ENCODE data around the gene OR2AG2. TPM values are rescaled to one million over a fixed set of nuclear protein-coding genes. Genes with fewer than 3 reads are reported as not detected.

The OR2AG2 gene
- total and polyA plus RNA-seq, 5 donors from 2014 or later, result not detected

- H3K4me3 Mint-ChIP-seq, result no peak overlapping the region
- H3K27ac Mint-ChIP-seq, result no peak overlapping the region
- no peaks in the 10 kb centered on the region for H3K4me1 Mint-ChIP-seq
- Histone ChIP-seq H3K27ac (ENCODE audit: insufficient read depth, low read length, poor library complexity, severe bottlenecking) (no peak overlapping the region), H3K4me3 (ENCODE audit: low read depth, low read length) (no peak overlapping the region), H3K4me1 (ENCODE audit: control insufficient read depth, insufficient read depth, low read length, poor library complexity, severe bottlenecking) (no peaks in the 10 kb centered on the region), H3K27me3 (ENCODE audit: control insufficient read depth, insufficient read depth, low read length) (peaks cover 7% of the 10 kb centered on the region), H3K36me3 (ENCODE audit: control insufficient read depth, insufficient read depth, low read length) (no peaks in the 10 kb centered on the region), H3K9me3 (ENCODE audit: control insufficient read depth in 2 of 2, low read length in 2 of 2) (no peaks in the 10 kb centered on the region)
- DNase-seq, result no peak
- no peaks in the 10 kb centered on the region for H3K9me3 Mint-ChIP-seq
- H3K36me3 Mint-ChIP-seq, result no peaks in the 10 kb centered on the region
- ATAC-seq (ENCODE audit: low read depth in 2 of 2), result no peak
- peaks cover 11% of the 10 kb centered on the region for H3K27me3 Mint-ChIP-seq
Observed at GRCh38 chr11:6794639-6795038, 22.9 kb upstream of the OR2AG2 start.

- no peaks in the 10 kb centered on the region for H3K36me3 Mint-ChIP-seq
- Histone ChIP-seq H3K4me3 (ENCODE audit: low read depth, low read length) (no peak overlapping the region), H3K36me3 (ENCODE audit: control insufficient read depth, insufficient read depth, low read length) (no peaks in the 10 kb centered on the region), H3K27me3 (ENCODE audit: control insufficient read depth, insufficient read depth, low read length) (peaks cover 6% of the 10 kb centered on the region), H3K4me1 (ENCODE audit: control insufficient read depth, insufficient read depth, low read length, poor library complexity, severe bottlenecking) (no peaks in the 10 kb centered on the region), H3K27ac (ENCODE audit: insufficient read depth, low read length, poor library complexity, severe bottlenecking) (no peak overlapping the region), H3K9me3 (ENCODE audit: control insufficient read depth in 2 of 2, low read length in 2 of 2) (no peaks in the 10 kb centered on the region)
- DNase-seq (no peak), ATAC-seq (ENCODE audit: low read depth in 2 of 2) (no peak)
- H3K4me3 Mint-ChIP-seq, result no peak overlapping the region
- peaks cover 10% of the 10 kb centered on the region for H3K27me3 Mint-ChIP-seq
- no peaks in the 10 kb centered on the region for H3K9me3 Mint-ChIP-seq
- no peaks in the 10 kb centered on the region for H3K4me1 Mint-ChIP-seq
- no peak overlapping the region for H3K27ac Mint-ChIP-seq
Observed at GRCh38 chr11:6790546-6790945, 18.8 kb upstream of the OR2AG2 start.

- no peak within 1 kb of the TSS for H3K27ac ChIP-seq (ENCODE audit: insufficient read depth, low read length, poor library complexity, severe bottlenecking)
- peaks cover 9% of the 10 kb centered on the region for H3K27me3 ChIP-seq (ENCODE audit: control insufficient read depth, insufficient read depth, low read length)
- no peak for ATAC-seq (ENCODE audit: low read depth in 2 of 2)
- no peak for DNase-seq
- H3K36me3 ChIP-seq (ENCODE audit: control insufficient read depth, insufficient read depth, low read length), result no peaks in the 10 kb centered on the region
- Mint-ChIP-seq H3K36me3 (no peaks in the 10 kb centered on the region), H3K27me3 (peaks cover 32% of the 10 kb centered on the region), H3K27ac (no peak within 1 kb of the TSS), H3K9me3 (peaks cover 0 to 2% (median 0%) of the 10 kb centered on the region in 7 donors), H3K4me3 (no peak within 1 kb of the TSS), H3K4me1 (no peaks in the 10 kb centered on the region)
- no peaks in the 10 kb centered on the region for H3K4me1 ChIP-seq (ENCODE audit: control insufficient read depth, insufficient read depth, low read length, poor library complexity, severe bottlenecking)
- no peaks in the 10 kb centered on the region for H3K9me3 ChIP-seq (ENCODE audit: control insufficient read depth in 2 of 2, low read length in 2 of 2)
- H3K4me3 ChIP-seq (ENCODE audit: low read depth, low read length), result no peak within 1 kb of the TSS
Observed at GRCh38 chr11:6782720-6783119, 10.9 kb upstream of the OR2AG2 start, which contains the start of gene OR2AG1. TSS of gene OR2AG1 (plus strand) at chr11:6783020. CDS start at chr11:6785038, 2,018 bp downstream.

- no peaks in the 10 kb centered on the region for H3K4me1 Mint-ChIP-seq
- H3K27ac Mint-ChIP-seq, result no peak overlapping the region
- Histone ChIP-seq H3K4me3 (ENCODE audit: low read depth, low read length) (no peak overlapping the region), H3K9me3 (ENCODE audit: control insufficient read depth in 2 of 2, low read length in 2 of 2) (no peaks in the 10 kb centered on the region), H3K36me3 (ENCODE audit: control insufficient read depth, insufficient read depth, low read length) (no peaks in the 10 kb centered on the region), H3K4me1 (ENCODE audit: control insufficient read depth, insufficient read depth, low read length, poor library complexity, severe bottlenecking) (no peaks in the 10 kb centered on the region), H3K27me3 (ENCODE audit: control insufficient read depth, insufficient read depth, low read length) (peaks cover 8% of the 10 kb centered on the region), H3K27ac (ENCODE audit: insufficient read depth, low read length, poor library complexity, severe bottlenecking) (no peak overlapping the region)
- peaks cover 0 to 3% (median 0%) of the 10 kb centered on the region in 7 donors for H3K9me3 Mint-ChIP-seq
- no peak for ATAC-seq (ENCODE audit: low read depth in 2 of 2)
- DNase-seq, result no peak
- H3K36me3 Mint-ChIP-seq, result no peaks in the 10 kb centered on the region
- H3K27me3 Mint-ChIP-seq, result peaks cover 28% of the 10 kb centered on the region
- H3K4me3 Mint-ChIP-seq, result no peak overlapping the region
Observed at GRCh38 chr11:6780829-6781228, 9.1 kb upstream of the OR2AG2 start.

GRCh38 chr11:6778518-6778917, 6.7 kb upstream of the OR2AG2 start:
- H3K4me1 Mint-ChIP-seq, result no peaks in the 10 kb centered on the region
- H3K4me3 ChIP-seq (ENCODE audit: low read depth, low read length), result no peak overlapping the region
- H3K27me3 Mint-ChIP-seq, result peaks cover 28% of the 10 kb centered on the region
- no peaks in the 10 kb centered on the region for H3K36me3 ChIP-seq (ENCODE audit: control insufficient read depth, insufficient read depth, low read length)
- H3K27me3 ChIP-seq (ENCODE audit: control insufficient read depth, insufficient read depth, low read length), result peaks cover 8% of the 10 kb centered on the region
- H3K27ac Mint-ChIP-seq, result no peak overlapping the region
- ATAC-seq (ENCODE audit: low read depth in 2 of 2) (no peak), DNase-seq (no peak)
- peaks cover 0 to 3% (median 0%) of the 10 kb centered on the region in 7 donors for H3K9me3 Mint-ChIP-seq
- no peaks in the 10 kb centered on the region for H3K4me1 ChIP-seq (ENCODE audit: control insufficient read depth, insufficient read depth, low read length, poor library complexity, severe bottlenecking)
- H3K36me3 Mint-ChIP-seq, result no peaks in the 10 kb centered on the region
- no peaks in the 10 kb centered on the region for H3K9me3 ChIP-seq (ENCODE audit: control insufficient read depth in 2 of 2, low read length in 2 of 2)
- no peak overlapping the region for H3K27ac ChIP-seq (ENCODE audit: insufficient read depth, low read length, poor library complexity, severe bottlenecking)
- H3K4me3 Mint-ChIP-seq, result no peak overlapping the region

- Histone ChIP-seq H3K4me1 (ENCODE audit: control insufficient read depth, insufficient read depth, low read length, poor library complexity, severe bottlenecking) (no peaks in the 10 kb centered on the region), H3K9me3 (ENCODE audit: control insufficient read depth in 2 of 2, low read length in 2 of 2) (no peaks in the 10 kb centered on the region), H3K36me3 (ENCODE audit: control insufficient read depth, insufficient read depth, low read length) (no peaks in the 10 kb centered on the region), H3K27ac (ENCODE audit: insufficient read depth, low read length, poor library complexity, severe bottlenecking) (no peak overlapping the region), H3K4me3 (ENCODE audit: low read depth, low read length) (no peak overlapping the region), H3K27me3 (ENCODE audit: control insufficient read depth, insufficient read depth, low read length) (no peaks in the 10 kb centered on the region)
- Mint-ChIP-seq H3K36me3 (no peaks in the 10 kb centered on the region), H3K9me3 (peaks cover 0 to under 1% (median 0%) of the 10 kb centered on the region in 7 donors), H3K27ac (no peak overlapping the region), H3K4me1 (peaks cover 12 to 14% (median 12%) of the 10 kb centered on the region in 4 donors), H3K27me3 (peaks cover 12% of the 10 kb centered on the region), H3K4me3 (no peak overlapping the region)
- DNase-seq (peak; percentile 30 to 78 (median 63)), ATAC-seq (ENCODE audit: low read depth in 2 of 2) (peak; percentile 61 to 79)
Observed at GRCh38 chr11:6757373-6757967, 14.3 kb downstream of the OR2AG2 start.

- Histone ChIP-seq H3K9me3 (ENCODE audit: control insufficient read depth in 2 of 2, low read length in 2 of 2) (no peaks in the 10 kb centered on the region), H3K27me3 (ENCODE audit: control insufficient read depth, insufficient read depth, low read length) (no peaks in the 10 kb centered on the region), H3K27ac (ENCODE audit: insufficient read depth, low read length, poor library complexity, severe bottlenecking) (no peak overlapping the region), H3K4me1 (ENCODE audit: control insufficient read depth, insufficient read depth, low read length, poor library complexity, severe bottlenecking) (no peaks in the 10 kb centered on the region), H3K36me3 (ENCODE audit: control insufficient read depth, insufficient read depth, low read length) (no peaks in the 10 kb centered on the region), H3K4me3 (ENCODE audit: low read depth, low read length) (no peak overlapping the region)
- Mint-ChIP-seq H3K9me3 (no peaks in the 10 kb centered on the region), H3K4me1 (peaks cover 12 to 14% (median 13%) of the 10 kb centered on the region in 4 donors), H3K27ac (no peak overlapping the region), H3K4me3 (no peak overlapping the region), H3K36me3 (no peaks in the 10 kb centered on the region), H3K27me3 (peaks cover 12% of the 10 kb centered on the region)
- DNase-seq (no peak), ATAC-seq (ENCODE audit: low read depth in 2 of 2) (no peak)
Observed at GRCh38 chr11:6755953-6756347, 15.8 kb downstream of the OR2AG2 start.

GRCh38 chr11:6755303-6755952, 16.3 kb downstream of the OR2AG2 start:
- H3K27ac Mint-ChIP-seq, result no peak overlapping the region

More at GRCh38 chr11:6755303-6755952, 16.3 kb downstream of the OR2AG2 start:
- Histone ChIP-seq H3K27me3 (ENCODE audit: control insufficient read depth, insufficient read depth, low read length) (no peaks in the 10 kb centered on the region), H3K4me1 (ENCODE audit: control insufficient read depth, insufficient read depth, low read length, poor library complexity, severe bottlenecking) (no peaks in the 10 kb centered on the region), H3K9me3 (ENCODE audit: control insufficient read depth in 2 of 2, low read length in 2 of 2) (no peaks in the 10 kb centered on the region), H3K27ac (ENCODE audit: insufficient read depth, low read length, poor library complexity, severe bottlenecking) (no peak overlapping the region), H3K36me3 (ENCODE audit: control insufficient read depth, insufficient read depth, low read length) (no peaks in the 10 kb centered on the region), H3K4me3 (ENCODE audit: low read depth, low read length) (no peak overlapping the region)
- H3K4me1 Mint-ChIP-seq, result peaks cover 12 to 15% (median 14%) of the 10 kb centered on the region in 4 donors
- H3K9me3 Mint-ChIP-seq, result no peaks in the 10 kb centered on the region
- H3K36me3 Mint-ChIP-seq, result no peaks in the 10 kb centered on the region
- ATAC-seq (ENCODE audit: low read depth in 2 of 2) (no peak), DNase-seq (peak; percentile 22 to 44 (median 31))
- H3K27me3 Mint-ChIP-seq, result peaks cover 10% of the 10 kb centered on the region
- H3K4me3 Mint-ChIP-seq, result no peak overlapping the region

Measured in CD4-positive, CD25-positive, alpha-beta regulatory T cell (primary cell).